ENCODE measurements around the gene CHCHD6.

CHCHD6 gene

GRCh38 chr3:126946405-126946804 lies 242.4 kb downstream of the CHCHD6 start:
- no peak overlapping the region for H3K27ac ChIP-seq (ENCODE audit: low read length)
- H3K4me1 ChIP-seq (ENCODE audit: insufficient read depth, low read length), result no peaks in the 10 kb centered on the region
- no peaks in the 10 kb centered on the region for H3K79me2 ChIP-seq (ENCODE audit: insufficient read depth, low read length)
- H3K9me3 ChIP-seq (ENCODE audit: insufficient read depth, low read length, severe bottlenecking), result no peaks in the 10 kb centered on the region
- no peak overlapping the region for H2AFZ ChIP-seq (ENCODE audit: low read depth, low read length)
- TF ChIP-seq EZH2 (IDR thresholded peaks at IDR 0.05; ENCODE audit: borderline replicate concordance, low read depth, low read length, severe bottlenecking) (no peak), CTCF (IDR thresholded peaks at IDR 0.05; ENCODE audit: borderline replicate concordance, extremely low read depth, low read length, poor library complexity, severe bottlenecking) (no peak)
- H3K27me3 ChIP-seq (ENCODE audit: insufficient read depth, low read length, poor library complexity), result no peaks in the 10 kb centered on the region
- H4K20me1 ChIP-seq (ENCODE audit: insufficient read depth, low read length), result 0 out of 2 replicates have a peak, but pooled peaks cover 4% of the 10 kb centered on the region
- no peak overlapping the region for H3K4me3 ChIP-seq (ENCODE audit: low read depth in 1 of 2, low read length in 2 of 2)
- peaks cover 9% of the 10 kb centered on the region for H3K36me3 ChIP-seq (ENCODE audit: insufficient read depth, low read length)
- H3K9ac ChIP-seq (ENCODE audit: low read depth, low read length), result no peak overlapping the region
- ATAC-seq (ENCODE audit: insufficient read depth, low read depth) (no peak), DNase-seq (no peak)
- no peak overlapping the region for H3K4me2 ChIP-seq (ENCODE audit: insufficient read depth, low read length)

GRCh38 chr3:126947429-126947828 lies 243.4 kb downstream of the CHCHD6 start:
- Histone ChIP-seq H3K4me3 (ENCODE audit: low read depth in 1 of 2, low read length in 2 of 2) (no peak overlapping the region), H3K27me3 (ENCODE audit: insufficient read depth, low read length, poor library complexity) (no peaks in the 10 kb centered on the region), H3K27ac (ENCODE audit: low read length) (no peak overlapping the region), H3K36me3 (ENCODE audit: insufficient read depth, low read length) (peaks cover 9% of the 10 kb centered on the region), H3K9me3 (ENCODE audit: insufficient read depth, low read length, severe bottlenecking) (no peaks in the 10 kb centered on the region), H3K9ac (ENCODE audit: low read depth, low read length) (no peak overlapping the region), H2AFZ (ENCODE audit: low read depth, low read length) (no peak overlapping the region), H3K4me1 (ENCODE audit: insufficient read depth, low read length) (no peaks in the 10 kb centered on the region), H3K4me2 (ENCODE audit: insufficient read depth, low read length) (no peak overlapping the region), H4K20me1 (ENCODE audit: insufficient read depth, low read length) (0 out of 2 replicates have a peak, but pooled peaks cover 4% of the 10 kb centered on the region), H3K79me2 (ENCODE audit: insufficient read depth, low read length) (no peaks in the 10 kb centered on the region)
- TF ChIP-seq EZH2 (IDR thresholded peaks at IDR 0.05; ENCODE audit: borderline replicate concordance, low read depth, low read length, severe bottlenecking), result no peak
- TF ChIP-seq CTCF (IDR thresholded peaks at IDR 0.05; ENCODE audit: borderline replicate concordance, extremely low read depth, low read length, poor library complexity, severe bottlenecking), result no peak
- DNase-seq, result no peak
- no peak for ATAC-seq (ENCODE audit: insufficient read depth, low read depth)

GRCh38 chr3:126948980-126949535 lies 245.0 kb downstream of the CHCHD6 start:
- Histone ChIP-seq H3K27me3 (ENCODE audit: insufficient read depth, low read length, poor library complexity) (no peaks in the 10 kb centered on the region), H3K79me2 (ENCODE audit: insufficient read depth, low read length) (no peaks in the 10 kb centered on the region), H2AFZ (ENCODE audit: low read depth, low read length) (no peak overlapping the region), H3K4me3 (ENCODE audit: low read depth in 1 of 2, low read length in 2 of 2) (no peak overlapping the region), H3K9me3 (ENCODE audit: insufficient read depth, low read length, severe bottlenecking) (no peaks in the 10 kb centered on the region), H3K36me3 (ENCODE audit: insufficient read depth, low read length) (peaks cover 9% of the 10 kb centered on the region), H3K9ac (ENCODE audit: low read depth, low read length) (no peak overlapping the region), H3K4me1 (ENCODE audit: insufficient read depth, low read length) (no peaks in the 10 kb centered on the region), H3K27ac (ENCODE audit: low read length) (no peak overlapping the region), H4K20me1 (ENCODE audit: insufficient read depth, low read length) (0 out of 2 replicates have a peak, but pooled peaks cover under 1% of the 10 kb centered on the region), H3K4me2 (ENCODE audit: insufficient read depth, low read length) (no peak overlapping the region)
- DNase-seq, result no peak
- TF ChIP-seq EZH2 (IDR thresholded peaks at IDR 0.05; ENCODE audit: borderline replicate concordance, low read depth, low read length, severe bottlenecking) (no peak), CTCF (IDR thresholded peaks at IDR 0.05; ENCODE audit: borderline replicate concordance, extremely low read depth, low read length, poor library complexity, severe bottlenecking) (no peak)
- no peak for ATAC-seq (ENCODE audit: insufficient read depth, low read depth)

Data from DND-41 (cell line).